Stimulated activated naive CD8-positive, alpha-beta T cell treated with anti-CD3 and anti-CD28 coated beads, Interleukin-15, Interleukin-2, amounts not matched to agents 100 ng/mL and 50 ng/mL, for 24 hours (primary cell): ENCODE results near the gene ARMH1.

Experiments used
- H3K27ac Mint-ChIP-seq: one replicate; pipeline ENCODE4 v1.8.0; 2021; ENCODE audit warnings: mild to moderate bottlenecking, mixed read lengths
- H3K27me3 Mint-ChIP-seq: one replicate; pipeline ENCODE4 v1.8.0; 2021; ENCODE audit warnings: mixed read lengths
- H3K36me3 Mint-ChIP-seq: one replicate; pipeline ENCODE4 v1.8.0; 2021; ENCODE audit warnings: low read depth, mixed read lengths
- H3K4me1 Mint-ChIP-seq: one replicate; pipeline ENCODE4 v1.8.0; 2021; ENCODE audit warnings: low read depth, mixed read lengths
- H3K4me3 Mint-ChIP-seq: one replicate; pipeline ENCODE4 v1.8.0; 2021; ENCODE audit warnings: mild to moderate bottlenecking, mixed read lengths
- H3K9me3 Mint-ChIP-seq: one replicate; pipeline ENCODE4 v1.8.0; 2021; ENCODE audit warnings: mixed read lengths

Gene ARMH1

DNA sequence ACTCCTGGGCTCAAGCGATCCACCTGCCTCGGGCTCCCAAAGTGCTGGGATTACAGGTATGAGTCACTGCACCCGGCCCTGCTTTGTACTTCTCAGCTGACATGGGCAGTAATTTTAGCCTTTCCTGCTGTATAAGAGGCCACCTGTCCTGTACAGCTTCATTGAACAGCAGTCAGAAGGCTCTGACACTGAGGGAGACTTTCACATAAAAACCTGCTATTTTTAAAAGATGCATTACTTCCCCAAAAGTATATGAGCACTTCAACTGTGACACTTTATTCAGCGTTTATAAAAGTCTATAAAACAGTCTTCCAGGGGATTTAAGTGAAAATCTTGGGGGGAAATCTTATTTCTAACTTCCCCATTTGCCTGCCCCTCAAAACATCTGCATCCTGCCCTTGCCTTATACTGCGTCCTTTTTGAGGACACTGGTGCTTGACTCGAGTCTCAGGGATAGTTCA, 38.8 kb downstream of the ARMH1 start:
- Mint-ChIP-seq H3K27me3 (no peaks in the 10 kb centered on the region), H3K4me3 (no peak overlapping the region), H3K4me1 (peaks cover 47% of the 10 kb centered on the region), H3K27ac (no peak overlapping the region), H3K36me3 (no peaks in the 10 kb centered on the region), H3K9me3 (no peaks in the 10 kb centered on the region)

DNA sequence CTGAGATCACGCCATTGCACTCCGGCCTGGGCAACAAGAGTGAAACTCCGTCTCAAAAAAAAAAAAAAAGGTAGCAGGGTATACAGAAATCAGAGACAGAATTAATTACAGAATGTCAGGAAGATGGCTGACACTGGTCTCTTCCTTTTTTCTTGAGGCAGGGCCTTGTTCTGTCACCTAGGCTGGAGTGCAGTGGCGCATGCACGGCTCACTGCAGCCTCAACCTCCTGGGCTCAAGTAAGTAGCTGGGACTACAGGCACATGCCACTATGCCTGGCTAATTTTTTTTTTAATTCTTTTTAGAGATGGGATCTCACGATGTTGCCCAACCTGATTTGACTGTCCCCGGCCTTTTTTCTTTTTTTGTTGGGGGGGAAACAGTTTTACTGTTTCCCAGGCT, 40.0 kb downstream of the ARMH1 start:
- Mint-ChIP-seq H3K4me3 (no peak overlapping the region), H3K9me3 (no peaks in the 10 kb centered on the region), H3K27me3 (no peaks in the 10 kb centered on the region), H3K36me3 (no peaks in the 10 kb centered on the region), H3K4me1 (peaks cover 48% of the 10 kb centered on the region), H3K27ac (no peak overlapping the region)

DNA sequence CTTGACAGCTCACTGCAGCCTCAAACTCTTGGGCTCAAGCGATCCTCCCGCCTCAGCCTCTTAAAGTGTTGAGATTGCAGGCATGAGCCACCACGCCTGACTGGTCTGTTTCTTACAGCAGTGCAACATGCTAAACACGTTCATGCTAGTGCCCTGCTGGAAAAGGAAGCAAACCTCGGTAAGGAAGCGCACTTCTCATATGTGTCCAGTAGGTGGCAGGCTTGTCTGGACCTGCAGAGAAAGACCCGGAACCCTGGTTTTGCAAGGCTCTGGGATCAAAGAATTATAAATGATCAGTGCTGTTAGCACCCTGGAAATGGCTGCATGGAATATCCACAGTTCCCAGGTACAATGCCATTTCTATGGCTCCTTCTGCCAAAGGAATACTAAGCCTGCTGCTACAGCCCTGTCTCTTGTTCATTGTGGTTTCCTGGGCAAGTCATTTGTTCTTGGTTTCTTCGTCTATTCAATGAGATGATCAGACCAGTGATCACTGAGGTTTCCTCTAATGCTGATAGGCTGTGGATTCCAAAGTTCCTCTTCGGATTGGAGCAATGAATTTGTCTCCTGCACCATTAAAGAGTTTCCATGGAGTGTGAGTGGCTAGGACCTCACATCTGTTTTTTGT, 40.5 kb downstream of the ARMH1 start:
- Mint-ChIP-seq H3K27me3 (no peaks in the 10 kb centered on the region), H3K36me3 (no peaks in the 10 kb centered on the region), H3K9me3 (no peaks in the 10 kb centered on the region), H3K4me1 (peaks cover 51% of the 10 kb centered on the region), H3K27ac (peak overlapping the region; percentile 76), H3K4me3 (peak overlapping the region; percentile 30)

DNA sequence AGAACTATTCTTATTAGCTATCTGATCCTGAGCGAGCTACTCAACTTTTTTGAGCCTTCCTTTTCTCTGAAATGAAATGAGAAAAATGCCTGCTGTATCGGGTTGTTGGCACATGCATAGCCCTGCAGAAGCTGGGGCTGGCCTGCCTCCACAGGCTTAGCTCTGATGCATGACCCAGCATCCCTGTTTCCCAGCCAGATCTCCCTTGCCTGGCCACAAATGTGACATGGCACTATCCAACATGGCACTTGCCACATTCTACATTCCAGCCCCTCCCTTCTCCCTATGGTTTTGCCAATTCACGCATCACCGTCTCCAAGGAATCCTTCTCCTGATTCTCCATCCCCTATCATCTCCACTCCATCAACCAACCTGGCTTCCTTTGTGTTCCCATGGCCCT, 42.6 kb downstream of the ARMH1 start:
- Mint-ChIP-seq H3K4me1 (peaks cover 72% of the 10 kb centered on the region), H3K4me3 (no peak overlapping the region), H3K27me3 (no peaks in the 10 kb centered on the region), H3K27ac (no peak overlapping the region), H3K36me3 (no peaks in the 10 kb centered on the region), H3K9me3 (no peaks in the 10 kb centered on the region)

DNA sequence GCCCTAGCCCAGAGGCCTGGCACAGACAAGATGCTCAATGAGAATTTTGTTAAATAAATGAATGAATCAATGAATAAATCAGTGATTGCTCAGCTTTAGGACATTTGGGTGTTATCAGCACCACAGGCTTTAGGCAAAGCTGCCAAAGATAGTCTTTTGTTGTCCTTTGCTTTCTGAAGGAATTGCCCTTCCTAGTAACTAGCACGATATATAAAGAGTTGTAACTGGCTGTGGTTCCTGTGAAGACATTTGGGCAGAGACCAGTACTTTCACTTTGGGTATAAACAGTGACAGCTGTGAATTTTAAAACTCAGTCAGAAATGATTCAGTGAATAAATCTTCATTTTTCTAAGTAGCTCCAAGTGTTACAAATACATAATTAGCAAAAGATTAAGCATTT, 43.1 kb downstream of the ARMH1 start:
- no peaks in the 10 kb centered on the region for H3K36me3 Mint-ChIP-seq
- no peak overlapping the region for H3K27ac Mint-ChIP-seq
- H3K27me3 Mint-ChIP-seq = no peaks in the 10 kb centered on the region
- H3K4me3 Mint-ChIP-seq = no peak overlapping the region
- H3K4me1 Mint-ChIP-seq = peaks cover 75% of the 10 kb centered on the region
- no peaks in the 10 kb centered on the region for H3K9me3 Mint-ChIP-seq

DNA sequence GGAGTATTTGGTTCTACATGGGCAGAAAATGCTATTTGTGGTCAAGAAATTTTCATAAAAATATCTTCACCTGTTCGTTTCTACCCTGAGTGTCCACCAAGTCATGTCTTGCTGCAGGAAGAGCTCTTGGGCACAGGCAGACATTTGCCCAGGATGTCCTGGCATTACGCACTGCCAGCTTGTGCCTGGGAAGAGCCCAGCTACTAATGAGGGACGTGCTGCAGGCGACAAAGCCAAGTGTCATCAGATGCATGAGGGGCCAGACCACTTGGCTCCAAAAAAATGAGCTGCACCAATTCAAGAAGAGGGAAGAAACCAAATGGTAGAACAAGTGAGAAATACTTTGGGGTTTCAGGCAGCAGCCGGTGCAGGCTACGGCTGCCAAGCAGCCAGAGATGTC, 43.6 kb downstream of the ARMH1 start:
- Mint-ChIP-seq H3K27me3 (no peaks in the 10 kb centered on the region), H3K4me1 (peaks cover 79% of the 10 kb centered on the region), H3K36me3 (no peaks in the 10 kb centered on the region), H3K9me3 (no peaks in the 10 kb centered on the region), H3K27ac (no peak overlapping the region), H3K4me3 (no peak overlapping the region)

DNA sequence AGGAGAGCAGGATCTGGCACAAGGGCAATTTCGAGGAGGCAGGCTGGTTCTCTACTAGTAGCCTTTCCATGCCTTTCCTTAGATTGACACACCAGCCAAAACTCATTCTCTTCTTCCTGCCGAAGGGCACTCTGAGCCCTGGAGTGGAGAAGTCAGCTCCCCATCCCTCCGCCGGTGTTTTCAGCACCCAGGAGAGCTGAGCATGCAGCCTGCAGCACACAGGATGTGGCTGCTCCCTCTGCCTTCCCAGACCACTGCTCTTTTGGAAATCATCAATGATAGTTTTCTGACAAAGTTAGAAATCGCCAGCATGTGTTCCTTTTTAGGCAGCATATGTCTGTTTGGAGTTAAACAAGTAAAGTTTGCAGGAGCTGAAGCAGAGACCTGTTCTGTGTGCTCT, 44.8 kb downstream of the ARMH1 start:
- H3K4me1 Mint-ChIP-seq = peaks cover 83% of the 10 kb centered on the region
- H3K9me3 Mint-ChIP-seq = no peaks in the 10 kb centered on the region
- H3K4me3 Mint-ChIP-seq = no peak overlapping the region
- no peak overlapping the region for H3K27ac Mint-ChIP-seq
- no peaks in the 10 kb centered on the region for H3K27me3 Mint-ChIP-seq
- no peaks in the 10 kb centered on the region for H3K36me3 Mint-ChIP-seq

DNA sequence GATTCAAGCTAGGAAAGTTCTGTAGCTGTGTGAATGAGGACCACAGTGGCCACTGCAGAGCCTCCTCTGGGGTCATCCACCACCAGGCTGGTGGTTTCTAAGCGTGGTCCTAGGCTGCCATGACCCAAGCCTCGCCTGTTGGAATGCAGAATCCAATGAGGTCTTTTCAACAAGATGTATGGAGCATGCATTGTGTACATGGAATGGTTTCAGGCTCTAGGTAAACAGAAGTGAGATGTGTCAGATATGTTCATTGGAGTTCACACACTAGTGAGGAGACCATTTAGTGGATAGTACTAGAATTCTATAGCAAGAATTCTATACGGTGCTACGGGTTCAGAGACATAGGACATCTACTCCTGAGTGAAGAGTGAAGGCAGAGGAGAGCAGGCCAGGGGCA, 45.8 kb downstream of the ARMH1 start:
- Mint-ChIP-seq H3K9me3 (no peaks in the 10 kb centered on the region), H3K27me3 (no peaks in the 10 kb centered on the region), H3K4me1 (peaks cover 83% of the 10 kb centered on the region), H3K27ac (peak overlapping the region; percentile 6), H3K36me3 (peaks cover 6% of the 10 kb centered on the region), H3K4me3 (no peak overlapping the region)

DNA sequence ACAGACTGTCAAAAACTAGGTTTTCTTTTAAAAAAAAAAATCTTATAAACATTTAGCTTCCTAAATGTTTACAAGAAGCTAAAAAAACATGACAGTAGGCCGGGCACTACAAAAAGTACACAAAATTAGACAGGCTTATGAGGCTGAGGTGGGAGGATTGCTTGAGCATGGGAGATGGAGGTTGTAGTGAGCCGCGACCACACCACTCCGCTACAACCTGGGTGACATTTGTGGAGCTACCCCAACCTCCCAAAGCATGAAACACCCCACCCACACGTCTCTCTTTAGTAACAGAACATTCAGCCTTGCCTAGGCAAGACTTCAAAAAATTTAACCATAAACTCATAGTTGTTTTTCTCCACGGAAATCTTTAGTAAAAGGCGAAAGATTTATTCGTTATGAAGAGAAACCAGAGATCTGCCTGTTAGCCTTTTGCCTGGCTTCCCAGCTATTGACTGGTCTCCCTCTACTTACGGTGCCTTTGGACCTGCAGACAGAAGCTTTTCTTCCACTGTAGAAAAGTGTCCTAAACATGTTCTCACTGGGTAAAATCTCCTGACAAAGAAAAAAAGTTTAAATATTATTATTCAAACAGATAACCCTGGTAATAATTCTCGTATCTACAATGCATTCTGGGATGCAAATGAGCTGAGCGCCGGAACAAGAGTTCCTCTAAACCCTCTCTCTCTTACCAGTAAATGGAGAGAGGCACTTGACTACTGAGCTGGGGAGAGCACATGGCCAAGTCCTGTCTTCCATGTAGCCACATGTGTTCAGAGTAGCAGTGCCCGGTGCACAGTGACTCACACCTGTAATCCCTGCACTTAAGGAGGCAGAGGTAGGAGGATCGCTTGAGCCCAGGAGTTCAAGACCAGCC, 47.2 kb downstream of the ARMH1 start:
- peak overlapping the region; percentile 56 for H3K4me3 Mint-ChIP-seq
- no peaks in the 10 kb centered on the region for H3K27me3 Mint-ChIP-seq
- peaks cover 82% of the 10 kb centered on the region for H3K4me1 Mint-ChIP-seq
- no peaks in the 10 kb centered on the region for H3K9me3 Mint-ChIP-seq
- peaks cover 8% of the 10 kb centered on the region for H3K36me3 Mint-ChIP-seq
- H3K27ac Mint-ChIP-seq = peak overlapping the region; percentile 98

DNA sequence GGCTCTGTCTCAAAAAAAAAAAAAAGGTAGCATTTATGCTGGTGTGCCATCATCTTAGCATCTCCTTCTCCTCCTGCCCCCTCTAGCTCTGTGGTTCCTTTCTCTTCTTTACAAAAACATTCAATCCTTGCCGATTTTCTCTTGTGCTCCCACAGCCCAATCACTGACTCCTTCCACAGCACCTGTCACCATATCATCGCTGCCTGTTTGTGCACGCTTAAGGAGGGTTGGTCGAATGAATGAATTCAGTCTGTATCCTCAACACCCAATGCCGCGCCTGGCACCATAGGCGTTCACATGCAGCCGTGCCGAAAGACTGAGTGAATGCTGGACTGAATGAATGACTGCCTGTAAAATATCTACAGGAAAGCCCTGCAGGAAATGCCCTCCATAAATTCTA, 48.5 kb downstream of the ARMH1 start:
- no peaks in the 10 kb centered on the region for H3K9me3 Mint-ChIP-seq
- H3K4me3 Mint-ChIP-seq = peak overlapping the region; percentile 80
- peaks cover 8% of the 10 kb centered on the region for H3K36me3 Mint-ChIP-seq
- H3K4me1 Mint-ChIP-seq = peaks cover 80% of the 10 kb centered on the region
- no peaks in the 10 kb centered on the region for H3K27me3 Mint-ChIP-seq
- peak overlapping the region; percentile 96 for H3K27ac Mint-ChIP-seq

DNA sequence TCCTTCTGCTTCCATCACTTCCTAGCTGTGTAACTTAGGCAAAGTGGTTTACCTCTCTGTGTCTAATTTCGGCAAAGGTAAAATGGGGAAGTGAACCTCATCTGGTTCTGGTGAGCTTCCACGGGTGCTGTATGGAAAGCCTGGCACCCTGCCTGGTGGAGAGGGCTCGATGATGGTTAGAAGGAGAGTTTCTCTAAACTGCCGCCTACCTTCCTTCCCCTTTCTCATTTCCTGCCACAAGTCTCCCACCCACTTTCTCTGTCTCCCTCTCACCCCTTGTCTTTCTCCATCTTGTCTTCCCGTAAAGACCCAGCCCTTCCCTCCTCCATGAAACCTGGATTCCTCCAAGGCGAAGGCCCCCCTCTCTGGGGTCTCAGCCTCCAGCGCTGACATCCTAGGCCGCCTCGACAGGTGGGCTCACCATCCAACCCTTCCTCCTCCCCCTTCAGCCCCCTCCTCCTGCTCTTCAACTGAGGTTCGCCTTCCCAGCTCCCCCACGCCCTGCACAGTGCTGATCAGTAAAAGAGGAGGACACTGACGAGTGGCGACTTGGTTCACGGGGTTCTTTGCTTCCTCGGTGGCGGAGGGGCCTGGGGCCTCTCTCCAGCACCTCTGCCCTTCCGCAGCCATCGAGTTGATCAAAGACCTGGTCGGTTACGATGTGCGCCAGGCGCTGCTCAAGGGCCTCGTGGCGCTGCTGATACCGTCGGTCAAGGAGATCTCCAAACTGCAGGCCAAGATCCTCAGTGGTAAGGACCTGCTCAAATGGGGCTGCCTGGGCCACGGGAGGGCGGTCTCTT, 49.2 kb downstream of the ARMH1 start:
- peaks cover 8% of the 10 kb centered on the region for H3K36me3 Mint-ChIP-seq
- no peaks in the 10 kb centered on the region for H3K27me3 Mint-ChIP-seq
- H3K9me3 Mint-ChIP-seq = no peaks in the 10 kb centered on the region
- H3K4me3 Mint-ChIP-seq = peak overlapping the region; percentile 80
- peaks cover 76% of the 10 kb centered on the region for H3K4me1 Mint-ChIP-seq
- peak overlapping the region; percentile 96 for H3K27ac Mint-ChIP-seq

DNA sequence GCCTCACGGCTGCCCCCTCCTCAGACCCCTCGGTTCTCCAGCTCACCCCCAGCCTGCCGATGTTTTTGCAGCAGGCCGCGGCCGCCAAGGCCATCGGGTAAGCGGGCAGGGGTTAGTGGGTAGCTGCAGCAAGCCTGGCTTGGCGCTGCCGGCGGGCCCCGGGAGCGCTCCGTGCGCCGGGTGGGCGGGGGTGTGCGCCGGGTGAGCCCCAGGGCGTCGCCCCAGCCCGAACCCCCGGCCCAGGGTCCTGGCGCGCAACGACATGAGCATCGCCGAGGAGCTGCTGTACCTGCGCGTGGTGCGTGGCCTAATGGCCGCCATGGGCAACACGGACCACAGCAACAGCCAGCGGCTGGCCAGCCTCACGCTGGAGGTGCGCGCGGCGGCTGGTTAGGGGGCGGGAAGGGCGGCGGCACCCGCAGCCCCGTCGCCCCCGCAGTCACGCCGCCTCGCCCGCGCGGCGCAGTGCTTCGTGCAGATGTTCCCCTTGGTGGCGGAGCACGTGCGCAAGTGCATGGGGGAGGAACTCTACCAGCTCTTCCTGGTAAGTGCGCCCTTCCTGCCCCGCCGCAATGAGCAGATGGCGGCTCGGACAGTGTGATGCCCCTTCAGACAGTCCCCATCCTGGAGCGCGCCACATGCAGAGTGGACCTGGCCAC, 49.9 kb downstream of the ARMH1 start:
- Mint-ChIP-seq H3K4me1 (peaks cover 75% of the 10 kb centered on the region), H3K4me3 (peak overlapping the region; percentile 80), H3K27ac (peak overlapping the region; percentile 88), H3K9me3 (no peaks in the 10 kb centered on the region), H3K36me3 (peaks cover 8% of the 10 kb centered on the region), H3K27me3 (no peaks in the 10 kb centered on the region)

DNA sequence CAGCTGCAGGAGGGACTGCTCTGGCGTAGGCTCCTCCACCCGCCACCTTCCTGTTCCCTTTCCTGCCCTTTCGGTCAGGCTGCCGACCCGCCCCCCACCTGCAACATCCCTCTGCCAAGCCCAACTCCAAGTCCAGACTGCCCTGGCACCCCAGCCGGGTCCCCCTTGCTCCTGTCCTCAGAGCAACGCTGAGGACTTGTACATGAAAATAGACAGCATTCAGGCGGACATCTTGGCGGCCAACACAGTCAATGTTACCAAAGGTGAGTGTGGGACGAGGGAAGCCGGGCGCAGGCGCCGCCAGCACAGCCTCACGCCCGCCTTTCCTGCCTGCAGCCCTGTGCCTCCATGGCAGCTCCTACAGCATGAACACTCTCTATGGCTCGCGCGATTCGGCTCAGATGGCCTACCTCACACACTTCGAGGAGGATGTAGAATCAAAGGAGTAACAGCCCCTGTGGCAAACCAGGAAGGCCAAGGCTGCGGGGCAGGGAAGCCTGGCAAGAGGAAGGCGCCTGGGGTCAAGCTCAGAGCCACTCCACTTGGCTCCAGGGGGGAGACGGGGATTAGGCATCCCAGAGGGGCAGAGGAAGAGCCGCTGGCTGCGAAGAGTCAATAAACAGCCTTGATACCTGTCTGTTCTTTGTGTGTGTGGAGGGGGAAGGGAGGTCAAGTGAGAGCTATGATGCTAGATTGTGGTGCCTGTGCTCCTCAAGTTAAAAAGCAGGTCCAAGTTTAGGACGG, 50.6 kb downstream of the ARMH1 start:
- H3K4me3 Mint-ChIP-seq = peak overlapping the region; percentile 79
- no peaks in the 10 kb centered on the region for H3K27me3 Mint-ChIP-seq
- peak overlapping the region; percentile 88 for H3K27ac Mint-ChIP-seq
- H3K36me3 Mint-ChIP-seq = peaks cover 8% of the 10 kb centered on the region
- no peaks in the 10 kb centered on the region for H3K9me3 Mint-ChIP-seq
- peaks cover 73% of the 10 kb centered on the region for H3K4me1 Mint-ChIP-seq
